Measurements from ENCODE around the gene CCDC107. TPM values are rescaled to one million over a fixed set of nuclear protein-coding genes. Genes with fewer than 3 reads are reported as not detected.
A peak's percentile ranks its signal among the peaks of the same experiment; 100 is the strongest.

CCDC107 gene
- total and polyA plus RNA-seq, 2 of the 13 experiments (the other 11 are each of a cell fraction or from before 2014, with no cell fraction given): 7.1 to 15.2 TPM

- TF ChIP-seq ARID2 (CRISPR knock-in tag; IDR thresholded peaks at IDR 0.05; ENCODE audit: borderline replicate concordance) (0 out of 2 replicates have a peak, but pooled peaks have one; percentile 65), JUNB (CRISPR knock-in tag; IDR thresholded peaks at IDR 0.05; ENCODE audit: borderline replicate concordance) (peak; percentile 71; the same call in 1 of the 2 replicates), HDAC6 (IDR thresholded peaks at IDR 0.05; ENCODE audit: low read depth, low read length) (no peak), ERF (CRISPR knock-in tag; IDR thresholded peaks at IDR 0.05) (peak; percentile 92; the same call in 1 of the 2 replicates), CBX2 (IDR thresholded peaks at IDR 0.05; ENCODE audit: low read depth, low read length) (no peak), CBX2 (CRISPR knock-in tag; IDR thresholded peaks at IDR 0.05; ENCODE audit: low read depth) (no peak), MLLT10 (CRISPR knock-in tag; IDR thresholded peaks at IDR 0.05) (no peak; the same call in 1 of the 2 replicates), ARNT (IDR thresholded peaks at IDR 0.05) (no peak), MTA3 (CRISPR knock-in tag; IDR thresholded peaks at IDR 0.05) (no peak), PRPF4 (IDR thresholded peaks at IDR 0.05; ENCODE audit: low read depth, low read length, poor library complexity, severe bottlenecking) (no peak), ESRRA (CRISPR knock-in tag; IDR thresholded peaks at IDR 0.05; ENCODE audit: low read depth) (peak; percentile 12; the same call in 1 of the 2 replicates), ELF1 (CRISPR knock-in tag; IDR thresholded peaks at IDR 0.05) (peak; percentile 90), NFKBIZ (CRISPR knock-in tag; IDR thresholded peaks at IDR 0.05) (peak; percentile 54; the same call in 1 of the 2 replicates), STAT5B (CRISPR knock-in tag; IDR thresholded peaks at IDR 0.05) (0 out of 2 replicates have a peak, but pooled peaks have one; percentile 28), ZNF446 (CRISPR knock-in tag; IDR thresholded peaks at IDR 0.05) (0 out of 2 replicates have a peak, but pooled peaks have one; percentile 21), MAFG (CRISPR knock-in tag; IDR thresholded peaks at IDR 0.05) (no peak), TGIF2 (CRISPR knock-in tag; IDR thresholded peaks at IDR 0.05) (no peak), ZFP36L2 (CRISPR knock-in tag; IDR thresholded peaks at IDR 0.05) (no peak), ATF5 (CRISPR knock-in tag; IDR thresholded peaks at IDR 0.05; ENCODE audit: low read depth) (no peak), ZNF510 (CRISPR knock-in tag; IDR thresholded peaks at IDR 0.05; ENCODE audit: low read depth) (no peak), PHB2 (IDR thresholded peaks at IDR 0.05; ENCODE audit: partially characterized antibody) (no peak), NCOR1 (IDR thresholded peaks at IDR 0.05; ENCODE audit: borderline replicate concordance, low read length) (no peak), U2AF2 (IDR thresholded peaks at IDR 0.05; ENCODE audit: low read depth, low read length) (no peak), ZNF607 (CRISPR knock-in tag; IDR thresholded peaks at IDR 0.05; ENCODE audit: borderline replicate concordance) (peak; percentile 92; the same call in 1 of the 2 replicates), ATF1 (CRISPR knock-in tag; IDR thresholded peaks at IDR 0.05) (no peak)
- TF ChIP-seq, protein P1, sequence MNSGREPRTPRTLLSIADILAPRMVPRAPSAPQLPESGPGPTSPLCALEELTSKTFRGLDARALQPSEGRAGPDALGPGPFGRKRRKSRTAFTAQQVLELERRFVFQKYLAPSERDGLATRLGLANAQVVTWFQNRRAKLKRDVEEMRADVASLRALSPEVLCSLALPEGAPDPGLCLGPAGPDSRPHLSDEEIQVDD (CRISPR knock-in tag; IDR thresholded peaks at IDR 0.05; ENCODE audit: borderline replicate concordance): 0 out of 2 replicates have a peak, but pooled peaks have one; percentile 29
- TF ChIP-seq, protein P2, sequence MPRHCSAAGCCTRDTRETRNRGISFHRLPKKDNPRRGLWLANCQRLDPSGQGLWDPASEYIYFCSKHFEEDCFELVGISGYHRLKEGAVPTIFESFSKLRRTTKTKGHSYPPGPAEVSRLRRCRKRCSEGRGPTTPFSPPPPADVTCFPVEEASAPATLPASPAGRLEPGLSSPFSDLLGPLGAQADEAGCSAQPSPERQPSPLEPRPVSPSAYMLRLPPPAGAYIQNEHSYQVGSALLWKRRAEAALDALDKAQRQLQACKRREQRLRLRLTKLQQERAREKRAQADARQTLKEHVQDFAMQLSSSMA (CRISPR knock-in tag; IDR thresholded peaks at IDR 0.05): no peak
- TF ChIP-seq, protein P3, sequence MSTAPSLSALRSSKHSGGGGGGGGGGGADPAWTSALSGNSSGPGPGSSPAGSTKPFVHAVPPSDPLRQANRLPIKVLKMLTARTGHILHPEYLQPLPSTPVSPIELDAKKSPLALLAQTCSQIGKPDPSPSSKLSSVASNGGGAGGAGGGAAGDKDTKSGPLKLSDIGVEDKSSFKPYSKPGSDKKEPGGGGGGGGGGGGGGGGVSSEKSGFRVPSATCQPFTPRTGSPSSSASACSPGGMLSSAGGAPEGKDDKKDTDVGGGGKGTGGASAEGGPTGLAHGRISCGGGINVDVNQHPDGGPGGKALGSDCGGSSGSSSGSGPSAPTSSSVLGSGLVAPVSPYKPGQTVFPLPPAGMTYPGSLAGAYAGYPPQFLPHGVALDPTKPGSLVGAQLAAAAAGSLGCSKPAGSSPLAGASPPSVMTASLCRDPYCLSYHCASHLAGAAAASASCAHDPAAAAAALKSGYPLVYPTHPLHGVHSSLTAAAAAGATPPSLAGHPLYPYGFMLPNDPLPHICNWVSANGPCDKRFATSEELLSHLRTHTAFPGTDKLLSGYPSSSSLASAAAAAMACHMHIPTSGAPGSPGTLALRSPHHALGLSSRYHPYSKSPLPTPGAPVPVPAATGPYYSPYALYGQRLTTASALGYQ (CRISPR knock-in tag; IDR thresholded peaks at IDR 0.05): peak; percentile 18; the same call in 1 of the 2 replicates
Measured at GRCh38 chr9:35664531-35665470, 6.7 kb downstream of the CCDC107 start, which contains the start of gene ARHGEF39 (continued).
